ENCODE data around the gene LMX1A.
A peak's percentile ranks its signal among the peaks of the same experiment; 100 is the strongest.

The LMX1A gene

GRCh38 chr1:165367375-165367993 lies 11.0 kb upstream of the LMX1A start:
- peak; percentile 66 for DNase-seq (ENCODE audit: low read depth)

GRCh38 chr1:165365341-165365740 lies 8.8 kb upstream of the LMX1A start:
- DNase-seq (ENCODE audit: low read depth): no peak

DNA sequence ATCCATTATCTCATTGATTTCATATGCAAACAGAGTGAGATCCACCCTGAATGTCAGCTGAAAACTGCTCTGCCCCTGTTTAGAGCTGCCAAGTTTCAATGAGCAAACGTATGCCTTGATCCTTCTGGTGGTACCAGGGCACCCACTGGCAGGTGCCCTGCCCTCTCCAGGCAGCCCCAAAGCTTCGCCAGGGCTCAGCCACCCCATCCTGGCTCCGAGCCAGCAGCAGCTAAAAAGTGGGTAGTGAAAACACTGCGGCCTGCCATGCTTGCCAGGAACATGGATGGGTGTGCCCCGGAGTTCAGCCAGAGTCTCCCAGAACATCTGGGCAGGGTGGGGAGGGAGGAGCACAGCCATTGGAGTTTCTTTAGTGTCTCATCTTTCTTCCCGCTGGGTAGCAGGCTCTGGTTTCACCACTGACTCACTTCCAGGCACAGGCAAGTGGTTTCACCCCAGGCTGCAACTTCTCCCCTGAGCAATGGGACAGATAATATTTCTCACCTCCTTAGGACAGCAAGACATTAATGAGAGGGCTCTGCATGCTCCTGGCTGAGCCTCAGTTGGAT lies 8.1 kb upstream of the LMX1A start:
- DNase-seq (ENCODE audit: low read depth): no peak

GRCh38 chr1:165356876-165357275 lies 361 bp upstream of the LMX1A start:
- DNase-seq (ENCODE audit: low read depth): no peak

- DNase-seq (ENCODE audit: low read depth): no peak
Measured at GRCh38 chr1:165355139-165355976, 1.2 kb downstream of the LMX1A start.

DNA sequence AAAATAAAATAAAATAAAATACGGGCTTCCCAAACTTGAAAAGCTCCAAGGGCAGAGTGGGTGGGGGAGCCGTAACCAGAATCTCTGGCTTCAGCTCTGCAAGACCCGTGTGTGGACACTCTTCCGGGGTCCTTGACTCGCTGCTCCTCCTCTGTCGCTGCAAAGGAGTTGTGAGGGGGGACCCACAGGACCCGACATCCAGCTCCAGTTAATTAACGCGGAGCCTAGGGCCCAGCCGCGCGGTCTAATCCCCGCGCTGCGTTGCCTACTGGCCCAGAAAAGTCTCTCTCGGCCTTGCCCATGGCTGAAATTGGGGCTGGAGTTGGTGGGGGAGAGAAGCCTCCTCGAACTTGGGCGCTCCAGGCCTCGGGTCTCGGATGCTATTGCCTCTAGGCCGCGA lies 1.8 kb downstream of the LMX1A start:
- no peak for DNase-seq (ENCODE audit: low read depth)

GRCh38 chr1:165353731-165354671 lies 2.5 kb downstream of the LMX1A start:
- DNase-seq (ENCODE audit: low read depth): no peak

DNA sequence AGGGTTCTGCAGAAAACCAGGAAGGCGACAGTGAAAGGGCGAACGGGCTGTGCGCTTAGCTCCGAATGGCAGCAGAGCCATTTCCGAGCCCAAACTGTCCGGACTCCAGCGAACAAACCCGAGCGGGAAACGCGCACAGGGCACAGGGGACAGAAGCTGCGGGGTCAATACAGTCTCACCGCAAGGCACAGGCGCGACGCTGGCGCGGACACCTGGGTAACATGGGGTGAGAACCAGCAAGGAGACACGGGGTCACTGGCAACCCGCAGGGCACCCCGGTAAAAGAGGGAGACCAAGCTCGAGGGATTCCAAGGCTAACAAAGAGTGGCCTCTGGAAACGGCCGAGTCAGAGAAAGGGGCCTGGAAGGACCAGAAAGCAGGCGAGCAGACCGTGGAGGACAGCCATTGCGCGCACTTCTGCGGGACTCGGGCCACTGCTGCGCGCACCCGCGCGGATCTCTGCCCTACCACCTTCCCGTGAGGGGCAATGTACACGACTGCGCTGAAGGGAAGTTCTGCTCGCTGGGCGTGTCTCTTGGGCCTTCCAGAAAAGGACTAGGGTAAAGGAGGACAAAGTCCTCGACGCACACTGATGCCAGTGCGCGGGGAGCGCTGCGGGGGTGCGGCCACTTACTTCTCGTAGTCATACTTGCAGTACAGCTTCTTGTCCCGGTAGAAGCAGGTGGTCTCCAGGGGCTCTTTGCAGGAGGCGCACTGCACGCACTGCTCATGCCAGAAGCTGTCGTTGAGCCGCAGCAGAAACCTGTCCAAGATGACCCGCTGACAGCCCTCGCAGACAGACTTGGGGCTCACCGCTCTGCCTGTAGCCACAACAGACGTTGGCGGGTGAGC lies 3.8 kb downstream of the LMX1A start:
- DNase-seq (ENCODE audit: low read depth): no peak

DNA sequence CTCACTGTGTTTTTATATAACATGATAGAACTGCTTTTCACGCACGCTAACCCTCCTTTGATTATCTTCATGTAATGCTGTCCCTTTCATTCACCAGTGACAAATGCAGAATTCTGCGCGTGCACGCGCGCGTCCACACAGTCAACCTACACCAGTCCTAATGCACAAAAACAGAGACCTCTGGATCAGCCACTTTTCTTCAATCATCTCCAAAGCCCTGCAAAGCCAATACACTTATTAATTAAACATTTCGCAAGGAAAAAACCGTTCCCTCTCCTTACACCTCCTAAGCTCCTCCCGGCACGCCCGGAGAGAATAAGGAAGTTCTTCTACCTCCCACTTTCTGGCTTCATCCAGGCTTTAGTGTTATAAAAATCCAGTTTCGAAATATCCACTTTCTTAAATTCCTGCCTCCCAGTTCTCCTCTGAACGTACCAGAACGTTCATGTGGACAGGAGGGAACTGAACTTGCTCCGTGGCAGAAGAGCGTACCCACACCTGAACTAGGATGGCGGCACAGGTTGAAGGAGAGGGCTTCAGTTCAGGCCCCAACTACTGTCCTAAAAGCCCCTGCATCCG lies 4.6 kb downstream of the LMX1A start:
- DNase-seq (ENCODE audit: low read depth): no peak

DNA sequence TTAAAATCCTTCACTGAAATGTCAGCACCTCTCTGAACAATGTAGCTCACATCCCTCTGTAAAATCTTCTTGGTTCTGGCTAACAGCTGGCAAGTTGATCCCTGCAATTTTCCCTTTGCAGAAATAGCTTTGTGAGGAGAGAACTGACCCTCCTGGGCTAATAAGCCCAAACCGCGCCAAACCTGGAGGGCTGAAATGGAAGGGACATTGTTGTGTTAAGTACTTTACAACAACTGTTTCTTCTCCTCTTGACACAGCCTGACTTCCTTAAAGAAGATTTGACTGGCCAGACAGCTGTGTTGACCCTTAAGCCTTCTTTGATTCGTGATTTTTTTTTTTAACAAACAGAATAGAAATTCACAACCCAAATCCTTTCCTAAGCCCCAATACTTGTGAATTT lies 5.7 kb downstream of the LMX1A start:
- no peak for DNase-seq (ENCODE audit: low read depth)

DNA sequence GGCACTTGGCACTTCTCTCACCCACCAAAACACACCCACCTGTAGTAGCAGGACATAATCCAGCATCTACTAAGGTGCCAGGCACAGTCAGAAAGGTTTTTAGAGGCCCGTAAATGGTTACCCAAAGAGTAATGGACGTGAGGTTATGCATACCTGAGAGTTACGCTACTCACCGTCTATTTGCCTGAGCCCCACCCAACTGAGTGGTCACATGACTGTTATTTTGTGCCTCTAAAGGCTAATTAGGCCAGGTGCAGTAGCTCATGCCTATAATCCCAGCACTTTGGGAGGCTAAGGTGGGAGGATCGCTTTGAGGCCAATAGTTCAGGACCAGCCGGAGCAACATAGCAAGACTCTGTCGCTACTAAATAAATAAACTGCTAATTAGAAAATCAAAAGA lies 11.0 kb downstream of the LMX1A start:
- no peak for DNase-seq (ENCODE audit: low read depth)

DNA sequence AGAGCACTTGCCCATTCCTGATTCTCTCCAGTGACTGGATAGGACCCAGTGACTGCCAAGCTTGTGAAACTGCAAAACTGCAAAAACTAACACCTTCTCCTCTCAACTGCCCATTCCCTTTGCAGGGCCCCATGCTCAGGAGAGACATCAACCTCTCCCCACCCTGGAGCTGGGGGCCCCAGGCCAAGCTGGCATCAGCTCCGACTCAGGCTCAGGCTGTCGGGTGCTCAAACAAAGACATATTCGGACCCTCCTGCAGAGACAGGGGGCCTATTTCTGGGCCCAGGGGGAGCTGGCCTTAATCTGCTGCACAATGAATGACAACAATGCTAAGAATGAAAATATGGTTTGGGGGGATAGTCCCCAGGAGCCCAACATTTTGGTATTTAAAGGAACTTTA lies 11.8 kb downstream of the LMX1A start:
- DNase-seq (ENCODE audit: low read depth): no peak

DNA sequence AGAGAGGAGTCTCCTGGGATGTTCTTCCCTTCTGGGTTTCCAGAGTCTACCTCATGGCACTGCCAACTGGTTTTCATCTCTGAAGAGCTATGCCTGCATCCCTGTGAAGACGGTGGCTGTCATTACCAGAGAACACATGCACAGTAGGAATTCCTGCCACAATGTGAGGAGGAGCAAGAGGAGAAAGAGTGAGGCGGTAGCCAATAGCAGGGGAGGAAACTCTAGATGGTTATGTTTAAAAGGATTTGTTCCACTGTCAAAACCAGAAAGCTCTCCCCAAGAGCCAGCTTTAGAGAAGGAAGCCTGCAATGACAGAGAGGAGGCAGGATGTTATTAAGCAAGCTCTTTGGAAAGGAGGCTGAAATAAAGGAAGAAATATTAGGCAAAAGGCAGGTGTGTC lies 12.3 kb downstream of the LMX1A start:
- no peak for DNase-seq (ENCODE audit: low read depth)

DNA sequence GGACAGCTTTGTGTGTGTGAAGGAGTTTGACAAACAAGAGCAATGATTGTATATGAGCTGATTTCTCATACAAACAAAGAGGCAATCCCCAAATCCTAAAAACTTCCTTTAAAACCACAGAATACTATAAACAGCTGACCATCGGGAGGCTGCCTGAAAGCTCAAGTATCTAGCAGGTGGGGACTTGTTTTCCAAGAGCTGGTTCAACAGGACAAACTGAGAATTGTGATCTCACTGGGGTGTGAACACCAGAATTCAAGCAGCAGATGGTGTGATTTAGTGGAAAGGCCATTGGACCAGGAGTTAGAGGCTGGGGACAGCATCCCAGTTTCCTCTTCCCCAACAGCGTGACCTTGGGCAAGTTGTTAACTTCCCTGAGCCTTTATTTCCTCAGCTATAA lies 13.9 kb downstream of the LMX1A start:
- no peak for DNase-seq (ENCODE audit: low read depth)

GRCh38 chr1:165342168-165342567 lies 14.3 kb downstream of the LMX1A start:
- DNase-seq (ENCODE audit: low read depth): no peak

- DNase-seq (ENCODE audit: low read depth): no peak
Measured at GRCh38 chr1:165339164-165339563, 17.4 kb downstream of the LMX1A start.

DNA sequence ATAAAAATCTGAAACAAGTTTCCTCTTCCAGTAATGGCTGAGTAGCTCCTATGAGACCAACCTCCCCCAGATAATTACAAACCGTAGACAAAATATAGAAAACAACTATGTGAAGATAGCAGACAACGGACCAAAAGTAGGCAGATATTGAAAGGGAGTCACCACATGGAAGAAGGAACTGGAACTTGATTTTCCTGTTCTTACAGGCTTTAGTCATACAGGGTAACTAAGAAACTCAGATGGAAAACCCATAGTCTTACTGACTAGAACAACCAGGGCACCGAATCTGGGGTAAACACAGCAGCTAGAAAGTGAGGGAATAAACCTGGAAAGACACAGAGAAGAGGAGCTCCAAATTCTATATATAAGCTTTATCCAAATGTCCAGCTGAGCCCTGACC lies 26.0 kb downstream of the LMX1A start:
- DNase-seq (ENCODE audit: low read depth): no peak

GRCh38 chr1:165329104-165329503 lies 27.4 kb downstream of the LMX1A start:
- no peak for DNase-seq (ENCODE audit: low read depth)

GRCh38 chr1:165328136-165328535 lies 28.4 kb downstream of the LMX1A start:
- DNase-seq (ENCODE audit: low read depth): no peak

- no peak for DNase-seq (ENCODE audit: low read depth)
Measured at GRCh38 chr1:165327538-165327937, 29.0 kb downstream of the LMX1A start.
